Measurements from ENCODE around the gene TK1. TPM values are rescaled to one million over a fixed set of nuclear protein-coding genes. Genes with fewer than 3 reads are reported as not detected.

TK1 gene
- total and polyA plus RNA-seq, 3 donors from 2014 or later, result 3.9 to 5.7 (median 4.8) TPM

DNA sequence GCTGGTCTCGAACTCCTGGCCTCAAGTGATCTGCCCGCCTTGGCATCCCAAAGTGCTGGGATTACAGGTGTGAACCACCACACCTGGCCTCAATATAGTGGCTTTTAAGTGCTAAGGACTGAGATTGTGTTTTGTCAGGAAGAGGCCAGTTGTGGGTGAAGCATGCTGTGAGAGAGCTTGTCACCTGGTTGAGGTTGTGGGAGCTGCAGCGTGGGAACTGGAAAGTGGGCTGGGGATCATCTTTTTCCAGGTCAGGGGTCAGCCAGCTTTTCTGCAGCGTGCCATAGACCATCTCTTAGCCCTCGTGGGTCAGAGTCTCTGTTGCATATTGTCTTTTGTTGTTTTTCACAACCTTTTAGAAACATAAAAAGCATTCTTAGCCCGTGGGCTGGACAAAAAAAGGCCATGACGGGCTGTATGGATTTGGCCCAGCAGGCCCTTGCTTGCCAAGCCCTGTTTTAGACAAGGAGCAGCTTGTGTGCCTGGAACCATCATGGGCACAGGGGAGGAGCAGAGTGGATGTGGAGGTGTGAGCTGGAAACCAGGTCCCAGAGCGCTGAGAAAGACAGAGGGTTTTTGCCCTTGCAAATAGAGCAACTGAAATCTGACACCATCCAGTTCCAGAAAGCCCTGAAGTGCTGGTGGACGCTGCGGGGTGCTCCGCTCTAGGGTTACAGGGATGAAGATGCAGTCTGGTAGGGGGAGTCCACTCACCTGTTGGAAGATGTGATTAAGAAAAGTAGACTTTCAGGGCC lies 32.7 kb upstream of the TK1 start:
- Histone ChIP-seq H3K36me3 (ENCODE audit: low read depth, missing control alignments) (no peaks in the 10 kb centered on the region), H3K27ac (no peak overlapping the region), H3K9me3 (no peaks in the 10 kb centered on the region), H3K4me1 (peaks cover under 1% of the 10 kb centered on the region), H3K27me3 (no peaks in the 10 kb centered on the region), H3K4me3 (no peak overlapping the region)
- no peak for DNase-seq
- WGBS, 2 donors, result 86 to 91% methylated on average over 8 to 11 of the region's 11 CpGs
- no peak for TF ChIP-seq POLR2A (IDR thresholded peaks at IDR 0.05)
- TF ChIP-seq, protein P1, sequence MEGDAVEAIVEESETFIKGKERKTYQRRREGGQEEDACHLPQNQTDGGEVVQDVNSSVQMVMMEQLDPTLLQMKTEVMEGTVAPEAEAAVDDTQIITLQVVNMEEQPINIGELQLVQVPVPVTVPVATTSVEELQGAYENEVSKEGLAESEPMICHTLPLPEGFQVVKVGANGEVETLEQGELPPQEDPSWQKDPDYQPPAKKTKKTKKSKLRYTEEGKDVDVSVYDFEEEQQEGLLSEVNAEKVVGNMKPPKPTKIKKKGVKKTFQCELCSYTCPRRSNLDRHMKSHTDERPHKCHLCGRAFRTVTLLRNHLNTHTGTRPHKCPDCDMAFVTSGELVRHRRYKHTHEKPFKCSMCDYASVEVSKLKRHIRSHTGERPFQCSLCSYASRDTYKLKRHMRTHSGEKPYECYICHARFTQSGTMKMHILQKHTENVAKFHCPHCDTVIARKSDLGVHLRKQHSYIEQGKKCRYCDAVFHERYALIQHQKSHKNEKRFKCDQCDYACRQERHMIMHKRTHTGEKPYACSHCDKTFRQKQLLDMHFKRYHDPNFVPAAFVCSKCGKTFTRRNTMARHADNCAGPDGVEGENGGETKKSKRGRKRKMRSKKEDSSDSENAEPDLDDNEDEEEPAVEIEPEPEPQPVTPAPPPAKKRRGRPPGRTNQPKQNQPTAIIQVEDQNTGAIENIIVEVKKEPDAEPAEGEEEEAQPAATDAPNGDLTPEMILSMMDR (IDR thresholded peaks at IDR 0.05), result no peak
- intact Hi-C loops (cut with DNase I; ENCODE audit: low total_unique reads), result no loop called here

DNA sequence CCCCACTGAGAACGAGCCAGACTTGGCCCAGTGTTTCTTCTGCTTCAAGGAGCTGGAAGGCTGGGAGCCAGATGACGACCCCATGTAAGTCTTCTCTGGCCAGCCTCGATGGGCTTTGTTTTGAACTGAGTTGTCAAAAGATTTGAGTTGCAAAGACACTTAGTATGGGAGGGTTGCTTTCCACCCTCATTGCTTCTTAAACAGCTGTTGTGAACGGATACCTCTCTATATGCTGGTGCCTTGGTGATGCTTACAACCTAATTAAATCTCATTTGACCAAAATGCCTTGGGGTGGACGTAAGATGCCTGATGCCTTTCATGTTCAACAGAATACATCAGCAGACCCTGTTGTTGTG lies 27.8 kb upstream of the TK1 start:
- Histone ChIP-seq H3K4me1 (peaks cover 5% of the 10 kb centered on the region), H3K27me3 (no peaks in the 10 kb centered on the region), H3K27ac (no peak overlapping the region), H3K36me3 (ENCODE audit: low read depth, missing control alignments) (no peaks in the 10 kb centered on the region), H3K4me3 (peak overlapping the region; percentile 56 to 66), H3K9me3 (no peaks in the 10 kb centered on the region)
- DNase-seq, result no peak
- intact Hi-C loops (cut with DNase I; ENCODE audit: low total_unique reads), result no loop called here
- 9 to 19% methylated on average over 3 to 5 of the region's 5 CpGs for WGBS, 2 donors
- TF ChIP-seq, protein P1 (IDR thresholded peaks at IDR 0.05), result no peak
- no peak for TF ChIP-seq POLR2A (IDR thresholded peaks at IDR 0.05)

DNA sequence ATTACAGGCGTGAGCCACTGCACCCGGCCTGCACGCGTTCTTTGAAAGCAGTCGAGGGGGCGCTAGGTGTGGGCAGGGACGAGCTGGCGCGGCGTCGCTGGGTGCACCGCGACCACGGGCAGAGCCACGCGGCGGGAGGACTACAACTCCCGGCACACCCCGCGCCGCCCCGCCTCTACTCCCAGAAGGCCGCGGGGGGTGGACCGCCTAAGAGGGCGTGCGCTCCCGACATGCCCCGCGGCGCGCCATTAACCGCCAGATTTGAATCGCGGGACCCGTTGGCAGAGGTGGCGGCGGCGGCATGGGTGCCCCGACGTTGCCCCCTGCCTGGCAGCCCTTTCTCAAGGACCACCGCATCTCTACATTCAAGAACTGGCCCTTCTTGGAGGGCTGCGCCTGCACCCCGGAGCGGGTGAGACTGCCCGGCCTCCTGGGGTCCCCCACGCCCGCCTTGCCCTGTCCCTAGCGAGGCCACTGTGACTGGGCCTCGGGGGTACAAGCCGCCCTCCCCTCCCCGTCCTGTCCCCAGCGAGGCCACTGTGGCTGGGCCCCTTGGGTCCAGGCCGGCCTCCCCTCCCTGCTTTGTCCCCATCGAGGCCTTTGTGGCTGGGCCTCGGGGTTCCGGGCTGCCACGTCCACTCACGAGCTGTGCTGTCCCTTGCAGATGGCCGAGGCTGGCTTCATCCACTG lies 27.3 kb upstream of the TK1 start, which contains the start of gene BIRC5:
Gene BIRC5 (plus strand): TSS at position 238 of the 690 bp plus-strand sequence. CDS start 64 bp downstream, at position 302.
- no peak for TF ChIP-seq POLR2A (IDR thresholded peaks at IDR 0.05)
- TF ChIP-seq, protein P1 (IDR thresholded peaks at IDR 0.05), result no peak
- H3K27me3 ChIP-seq, result no peaks in the 10 kb centered on the region
- intact Hi-C loops (cut with DNase I; ENCODE audit: low total_unique reads), result no loop called here
- no peaks in the 10 kb centered on the region for H3K36me3 ChIP-seq (ENCODE audit: low read depth, missing control alignments)
- no peaks in the 10 kb centered on the region for H3K9me3 ChIP-seq
- H3K4me3 ChIP-seq, result peak within 1 kb of the TSS; percentile 56 to 66
- peaks cover 5% of the 10 kb centered on the region for H3K4me1 ChIP-seq
- 0 to 4% methylated on average over 14 to 51 of the region's 60 CpGs for WGBS, 2 donors
- DNase-seq, result peak; percentile 95
- H3K27ac ChIP-seq, result no peak within 1 kb of the TSS

DNA sequence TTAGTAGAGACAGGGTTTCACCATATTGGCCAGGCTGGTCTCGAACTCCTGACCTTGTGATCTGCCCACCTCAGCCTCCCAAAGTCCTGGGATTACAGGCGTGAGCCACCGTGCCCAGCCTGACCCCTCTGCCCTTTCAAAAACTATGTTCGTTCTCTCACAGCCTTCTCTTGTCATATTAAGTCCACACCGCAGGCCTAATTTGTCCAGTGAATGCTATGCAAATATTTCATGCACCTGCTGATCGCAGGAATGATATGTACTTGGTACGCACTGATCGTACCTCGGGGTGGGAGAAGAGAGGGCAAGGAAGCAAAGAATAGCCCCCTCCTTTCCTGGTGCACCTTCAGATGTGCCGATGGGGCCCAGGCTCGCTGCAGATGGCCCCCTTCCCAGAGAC lies 24.2 kb upstream of the TK1 start:
- H3K4me3 ChIP-seq, result no peak overlapping the region
- no peak for DNase-seq
- H3K27me3 ChIP-seq, result no peaks in the 10 kb centered on the region
- intact Hi-C loops (cut with DNase I; ENCODE audit: low total_unique reads), result no loop called here
- no peaks in the 10 kb centered on the region for H3K36me3 ChIP-seq (ENCODE audit: low read depth, missing control alignments)
- H3K27ac ChIP-seq, result no peak overlapping the region
- no peaks in the 10 kb centered on the region for H3K9me3 ChIP-seq
- peaks cover 5% of the 10 kb centered on the region for H3K4me1 ChIP-seq
- WGBS, 2 donors, result 89 to 91% methylated on average over 11 of the region's 11 CpGs
- TF ChIP-seq POLR2A (IDR thresholded peaks at IDR 0.05), result no peak
- TF ChIP-seq, protein P1 (IDR thresholded peaks at IDR 0.05), result no peak
